ENCODE results near the gene FAM168A. TPM values are rescaled to one million over a fixed set of nuclear protein-coding genes. Genes with fewer than 3 reads are reported as not detected.

FAM168A gene
- total RNA-seq, 1 experiment from 2014 or later = 13.8 TPM

- Mint-ChIP-seq H3K27me3 (ENCODE audit: insufficient read depth, unreplicated experiment) (no peaks in the 10 kb centered on the region), H3K4me1 (ENCODE audit: insufficient read depth, unreplicated experiment) (peaks cover 27% of the 10 kb centered on the region), H3K27ac (ENCODE audit: low read depth, unreplicated experiment) (peak overlapping the region; percentile 66), H3K36me3 (ENCODE audit: insufficient read depth, unreplicated experiment) (no peaks in the 10 kb centered on the region), H3K9me3 (ENCODE audit: unreplicated experiment) (no peaks in the 10 kb centered on the region), H3K4me3 (ENCODE audit: unreplicated experiment) (no peak overlapping the region)
- BruUV-seq (replicated peaks) = no TSS peak
- no peak for TF ChIP-seq CTCF (IDR thresholded peaks at IDR 0.05; ENCODE audit: unreplicated experiment)
- intact Hi-C loops (cut with micrococcal nuclease) = no loop called here
- no peak for DNase-seq (ENCODE audit: unreplicated experiment)
- POLR2A ChIA-PET = no interaction called here
- CTCF ChIA-PET = interaction anchor here (1.2 kb wide), 2 partner anchors 29 to 282 kb away, joined by 3 read pairs; no protein-coding TSS in a partner anchor
Measured at GRCh38 chr11:73380331-73380730, 217.6 kb downstream of the FAM168A start.

DNA sequence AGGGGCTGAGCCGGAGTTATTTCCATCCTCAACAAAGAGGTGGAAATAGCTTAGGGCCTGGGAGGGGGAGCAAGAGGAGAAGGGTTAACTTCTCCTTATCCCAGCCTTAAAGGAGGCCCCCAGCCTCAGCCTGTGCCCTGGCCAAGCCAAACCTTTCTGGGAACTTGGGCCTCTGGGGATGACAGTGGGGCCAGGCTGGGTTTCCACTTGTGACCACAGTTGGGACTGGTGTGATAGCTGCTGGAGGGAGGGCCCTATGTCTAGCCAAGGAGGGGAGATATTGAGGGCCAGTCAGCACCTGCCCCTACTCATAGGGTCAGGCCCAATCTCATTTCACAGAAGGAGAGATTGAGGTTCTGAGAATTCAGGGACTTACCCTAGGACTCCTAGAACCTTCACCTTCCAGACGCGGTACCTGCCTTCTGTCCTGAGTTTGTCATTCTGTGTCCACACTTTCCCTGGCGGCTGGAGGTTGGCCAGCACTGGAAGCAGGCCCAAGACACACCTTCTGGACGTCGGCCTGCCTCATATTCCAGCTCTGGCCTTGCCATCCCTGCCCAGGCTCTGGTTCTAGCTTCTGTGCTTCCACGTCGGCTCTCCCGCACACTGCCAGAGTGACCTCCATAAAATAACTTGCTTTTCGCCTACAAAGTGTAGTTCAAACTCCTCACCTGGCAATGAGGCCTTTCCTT lies 218.6 kb downstream of the FAM168A start:
- Mint-ChIP-seq H3K36me3 (ENCODE audit: insufficient read depth, unreplicated experiment) (no peaks in the 10 kb centered on the region), H3K27me3 (ENCODE audit: insufficient read depth, unreplicated experiment) (no peaks in the 10 kb centered on the region), H3K4me3 (ENCODE audit: unreplicated experiment) (no peak overlapping the region), H3K4me1 (ENCODE audit: insufficient read depth, unreplicated experiment) (peaks cover 22% of the 10 kb centered on the region), H3K9me3 (ENCODE audit: unreplicated experiment) (no peaks in the 10 kb centered on the region), H3K27ac (ENCODE audit: low read depth, unreplicated experiment) (peak overlapping the region; percentile 66)
- ChIA-PET CTCF (interaction anchor here (1.2 kb wide), 2 partner anchors 28 to 283 kb away, joined by 3 read pairs; no protein-coding TSS in a partner anchor), POLR2A (no interaction called here)
- intact Hi-C loops (cut with micrococcal nuclease) = no loop called here
- no peak for TF ChIP-seq CTCF (IDR thresholded peaks at IDR 0.05; ENCODE audit: unreplicated experiment)
- peak; percentile 24 for DNase-seq (ENCODE audit: unreplicated experiment)
- BruUV-seq (replicated peaks) = no TSS peak

DNA sequence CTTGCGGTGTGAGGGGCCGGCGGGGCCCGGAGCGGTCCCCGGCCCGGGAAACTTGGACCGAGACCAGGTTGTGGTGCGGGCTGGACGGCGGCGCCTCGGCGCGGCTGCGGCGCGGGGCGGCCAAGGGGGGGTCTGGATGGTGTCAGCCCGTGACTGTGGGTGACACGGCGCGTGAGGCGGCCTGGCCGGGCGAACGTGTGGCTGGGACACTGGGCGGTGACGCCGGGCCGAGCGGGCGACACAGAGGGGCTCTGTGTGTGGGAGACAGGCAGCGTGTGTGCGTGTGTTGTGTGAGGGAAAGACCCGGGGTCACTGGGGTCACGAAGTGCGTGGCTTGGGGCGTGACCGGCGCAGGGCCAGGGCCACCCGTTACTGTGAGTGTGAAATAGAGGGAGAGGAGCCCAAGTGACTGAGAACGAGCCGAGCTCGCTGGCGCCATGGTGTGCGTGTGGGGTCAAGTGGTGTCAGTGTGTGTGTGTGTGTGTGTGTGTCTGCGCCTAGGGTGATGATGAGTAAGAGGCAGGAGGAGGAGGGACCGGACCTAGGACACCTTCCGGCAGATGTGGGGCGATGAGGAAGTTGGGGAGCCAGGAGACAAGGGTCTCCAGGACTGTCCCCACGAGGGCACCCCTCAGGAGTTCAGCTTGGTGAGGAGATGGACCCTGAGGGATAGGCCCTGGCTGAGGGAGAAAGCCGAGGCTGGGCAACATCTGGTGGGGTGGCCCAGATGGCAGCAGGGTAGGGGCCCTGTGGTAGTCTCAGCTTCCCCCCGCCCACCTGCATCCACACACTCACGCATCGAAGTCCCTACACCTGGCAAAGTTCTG lies 220.9 kb downstream of the FAM168A start:
- no peak for TF ChIP-seq CTCF (IDR thresholded peaks at IDR 0.05; ENCODE audit: unreplicated experiment)
- POLR2A ChIA-PET = interaction anchor here (0.6 to 2.5 kb wide), 7 partner anchors 12 to 275 kb away, joined by 3 to 15 read pairs (median 3); partner anchors contain the start of gene ARHGEF17
- CTCF ChIA-PET = interaction anchor here (0.5 to 0.7 kb wide), 3 partner anchors 257 to 1789 kb away, joined by 3 read pairs; no protein-coding TSS in a partner anchor
- intact Hi-C loops (cut with micrococcal nuclease) = no loop called here
- no peaks in the 10 kb centered on the region for H3K27me3 Mint-ChIP-seq (ENCODE audit: insufficient read depth, unreplicated experiment)
- H3K27ac Mint-ChIP-seq (ENCODE audit: low read depth, unreplicated experiment) = peak overlapping the region; percentile 20
- H3K4me3 Mint-ChIP-seq (ENCODE audit: unreplicated experiment) = peak overlapping the region; percentile 80
- H3K36me3 Mint-ChIP-seq (ENCODE audit: insufficient read depth, unreplicated experiment) = no peaks in the 10 kb centered on the region
- peak; percentile 80 for DNase-seq (ENCODE audit: unreplicated experiment)
- H3K4me1 Mint-ChIP-seq (ENCODE audit: insufficient read depth, unreplicated experiment) = peaks cover 18% of the 10 kb centered on the region
- H3K9me3 Mint-ChIP-seq (ENCODE audit: unreplicated experiment) = no peaks in the 10 kb centered on the region
- no TSS peak for BruUV-seq (replicated peaks)

Measured in MCF 10A (cell line).